SIG-M5 treated with dmso at 0.1 percent for 504 hours (cell line): ENCODE measurements around the gene CACNG7.

Experiments
- DNase-seq: peaks from one replicate; lab custom pipeline; 2025; ENCODE audit not compliant: unreplicated experiment; lab: John Stamatoyannopoulos, UW

Gene CACNG7

DNA sequence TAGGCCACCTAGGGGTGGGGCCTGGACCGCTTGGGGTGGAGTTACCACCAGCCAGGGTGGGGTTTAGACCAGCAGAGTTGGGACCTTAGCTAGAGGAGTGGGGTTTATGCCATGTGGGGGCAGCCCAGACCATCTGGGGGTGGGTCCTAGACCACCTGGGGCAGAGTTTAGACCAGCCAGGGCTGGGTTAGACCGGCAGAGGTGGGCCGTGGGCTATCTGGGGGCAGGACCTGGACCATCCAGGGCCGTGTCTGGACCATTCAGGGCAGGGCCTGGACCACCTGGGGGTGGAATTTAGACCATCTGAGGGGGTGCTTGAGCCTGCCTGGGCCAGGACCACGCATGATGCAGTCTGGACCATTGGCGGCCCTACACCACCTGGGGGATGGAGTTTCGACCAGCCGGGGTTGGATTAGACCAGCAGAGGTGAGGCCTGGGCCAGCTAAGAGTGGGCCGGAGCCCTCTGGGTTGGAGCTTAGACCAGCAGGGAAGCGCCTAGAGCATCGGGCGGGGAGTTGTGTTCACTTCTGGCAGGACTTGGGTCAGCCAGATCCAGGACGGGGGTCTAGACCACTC, 72.4 kb downstream of the CACNG7 start:
- no peak for DNase-seq

DNA sequence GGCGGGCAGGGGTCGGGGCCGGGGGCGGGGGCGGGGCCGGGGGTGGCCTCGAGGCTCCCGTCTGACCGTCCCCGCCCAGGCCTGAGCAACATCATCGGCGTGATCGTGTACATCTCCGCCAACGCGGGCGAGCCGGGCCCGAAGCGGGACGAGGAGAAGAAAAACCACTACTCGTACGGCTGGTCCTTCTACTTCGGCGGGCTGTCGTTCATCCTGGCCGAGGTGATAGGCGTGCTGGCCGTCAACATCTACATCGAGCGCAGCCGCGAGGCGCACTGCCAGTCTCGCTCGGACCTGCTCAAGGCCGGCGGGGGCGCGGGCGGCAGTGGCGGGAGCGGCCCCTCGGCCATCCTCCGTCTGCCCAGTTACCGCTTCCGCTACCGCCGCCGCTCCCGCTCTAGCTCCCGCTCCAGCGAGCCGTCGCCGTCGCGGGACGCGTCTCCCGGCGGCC, 72.9 kb downstream of the CACNG7 start:
- DNase-seq, result no peak

DNA sequence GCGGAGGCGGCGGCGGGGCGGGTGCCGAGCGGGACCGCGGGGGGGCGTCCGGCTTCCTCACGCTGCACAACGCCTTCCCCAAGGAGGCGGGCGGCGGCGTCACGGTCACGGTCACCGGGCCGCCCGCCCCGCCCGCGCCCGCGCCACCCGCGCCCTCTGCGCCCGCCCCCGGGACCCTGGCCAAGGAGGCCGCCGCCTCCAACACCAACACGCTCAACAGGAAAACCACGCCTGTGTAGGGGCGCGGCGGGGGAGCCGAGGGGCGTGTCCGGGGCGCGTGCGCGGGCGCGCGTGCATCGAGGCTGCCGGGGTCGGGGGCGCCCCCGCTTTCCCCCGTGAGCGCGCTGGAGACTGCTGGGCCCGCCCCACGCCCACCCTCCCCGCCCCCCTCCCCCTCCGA, 73.5 kb downstream of the CACNG7 start:
- DNase-seq, result no peak

DNA sequence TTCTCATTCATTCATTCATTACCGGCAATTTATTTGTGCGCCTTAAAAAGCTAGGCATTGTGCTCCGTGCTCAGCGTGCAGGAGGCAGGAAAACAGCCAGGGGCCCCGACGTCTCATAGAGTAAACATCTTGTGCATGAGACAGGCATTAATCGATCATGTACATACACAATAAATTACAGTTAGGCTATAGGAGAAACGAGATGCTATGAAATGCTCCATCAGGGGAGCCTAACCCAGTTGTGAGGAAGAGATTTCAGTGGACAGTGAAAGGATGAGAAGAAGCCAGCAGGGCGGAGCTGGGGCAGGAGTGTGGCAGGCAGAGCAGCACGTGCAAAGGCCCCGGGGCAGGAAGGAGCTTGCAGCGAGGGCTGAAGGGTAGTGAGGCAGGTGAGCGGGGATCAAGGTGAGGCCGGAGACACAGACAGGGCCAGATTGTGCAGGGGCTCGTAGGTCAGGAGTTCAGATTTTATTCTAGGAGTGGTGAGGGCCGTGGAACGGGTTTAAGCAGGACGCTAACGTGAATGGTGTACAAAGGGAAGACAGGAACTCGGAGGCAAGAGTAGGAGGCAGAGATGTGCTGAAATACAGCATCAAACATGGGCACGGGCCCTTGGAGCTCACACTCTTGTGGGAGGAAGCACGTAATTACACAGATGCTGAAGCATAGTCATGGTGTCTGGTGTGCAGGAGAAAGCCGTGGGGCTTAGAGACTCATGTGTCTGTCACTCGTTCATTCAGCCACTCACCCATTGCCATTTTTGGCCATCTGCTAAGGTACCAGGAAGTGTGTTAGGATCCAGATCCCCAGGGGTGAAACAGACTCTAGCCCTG, 74.6 kb downstream of the CACNG7 start:
- DNase-seq, result no peak

DNA sequence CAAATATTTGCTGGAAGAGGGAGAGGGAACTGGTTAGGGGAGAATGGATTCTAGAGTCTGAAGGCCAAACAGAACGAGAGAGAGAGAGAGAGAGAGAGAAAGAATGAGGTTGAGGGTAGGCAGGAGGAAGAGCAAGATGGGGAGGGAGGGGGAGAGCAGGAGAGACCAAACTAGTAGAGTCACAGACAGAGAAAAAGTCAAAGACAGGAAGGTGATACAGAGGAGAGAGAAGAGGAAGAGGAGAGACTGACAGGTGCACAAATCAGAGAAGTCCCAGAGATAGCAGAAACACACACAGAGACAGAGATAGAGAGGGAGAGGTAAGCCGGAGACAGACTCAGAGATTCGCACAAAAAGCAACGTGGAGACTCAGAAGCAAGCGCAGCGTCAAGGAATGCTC, 76.8 kb downstream of the CACNG7 start:
- no peak for DNase-seq

DNA sequence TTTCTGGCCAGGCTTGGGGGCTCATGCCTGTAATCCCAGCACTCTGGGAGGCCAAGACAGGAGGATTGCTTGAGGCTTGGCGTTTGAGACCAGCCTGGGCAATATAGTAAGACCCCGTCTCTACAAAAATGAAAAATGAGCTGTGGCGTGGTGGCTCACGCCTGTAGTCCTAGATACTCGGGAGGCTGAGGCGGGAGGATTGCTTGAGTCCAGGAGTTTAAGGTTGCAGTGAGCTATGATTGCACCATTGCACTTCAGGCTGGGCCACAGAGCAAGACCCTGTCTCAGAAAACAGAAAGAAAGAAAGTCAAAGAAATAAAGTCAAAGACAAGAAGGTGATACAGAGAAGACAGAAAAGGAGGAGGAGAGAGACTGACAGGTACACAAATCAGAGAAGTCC, 79.9 kb downstream of the CACNG7 start:
- DNase-seq, result no peak

DNA sequence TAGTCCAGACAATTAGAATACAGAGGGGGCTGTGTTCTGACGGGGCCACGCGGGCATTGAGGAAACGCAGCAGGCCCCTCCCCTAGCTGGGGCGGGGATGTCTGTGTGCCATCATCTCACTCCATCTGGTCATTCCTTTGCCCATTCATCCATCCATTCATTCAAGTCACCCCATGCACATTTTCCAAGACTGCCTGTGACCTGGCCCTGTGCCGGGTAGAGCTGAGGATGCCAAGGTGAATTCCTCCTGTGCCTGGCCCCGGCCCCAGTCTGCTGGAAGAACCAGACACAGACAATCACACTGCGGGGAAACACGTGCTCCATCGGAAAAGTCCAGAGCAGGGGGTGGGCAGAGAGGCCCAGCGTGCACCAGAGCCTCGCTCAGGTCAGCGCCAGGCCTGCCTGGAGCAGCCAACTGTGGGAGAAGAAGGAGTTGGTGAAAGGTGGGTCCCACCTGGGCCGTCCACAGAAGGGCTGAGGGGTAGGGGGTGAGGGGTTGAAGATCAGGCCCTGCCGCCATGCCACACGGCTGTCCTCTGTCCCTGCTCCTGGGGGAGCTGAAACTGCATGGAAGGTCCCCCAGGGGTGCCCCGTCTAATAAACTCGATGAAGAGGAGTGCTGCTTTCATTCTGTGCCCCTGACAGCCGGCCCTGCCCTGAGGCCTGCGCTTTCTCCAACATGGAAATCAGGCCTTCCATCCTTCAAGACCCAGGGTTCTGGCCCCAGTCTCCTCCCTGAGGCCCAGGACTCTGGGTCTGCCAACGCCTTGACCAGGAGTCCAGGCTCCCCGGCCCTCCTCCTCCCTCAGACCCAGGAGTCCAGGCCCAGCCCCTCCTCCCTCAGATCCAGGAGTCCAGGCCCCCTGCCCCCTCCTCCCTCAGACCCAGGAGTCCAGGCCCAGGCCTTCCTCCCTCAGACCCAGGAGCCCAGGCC, 80.8 kb downstream of the CACNG7 start:
- no peak for DNase-seq

DNA sequence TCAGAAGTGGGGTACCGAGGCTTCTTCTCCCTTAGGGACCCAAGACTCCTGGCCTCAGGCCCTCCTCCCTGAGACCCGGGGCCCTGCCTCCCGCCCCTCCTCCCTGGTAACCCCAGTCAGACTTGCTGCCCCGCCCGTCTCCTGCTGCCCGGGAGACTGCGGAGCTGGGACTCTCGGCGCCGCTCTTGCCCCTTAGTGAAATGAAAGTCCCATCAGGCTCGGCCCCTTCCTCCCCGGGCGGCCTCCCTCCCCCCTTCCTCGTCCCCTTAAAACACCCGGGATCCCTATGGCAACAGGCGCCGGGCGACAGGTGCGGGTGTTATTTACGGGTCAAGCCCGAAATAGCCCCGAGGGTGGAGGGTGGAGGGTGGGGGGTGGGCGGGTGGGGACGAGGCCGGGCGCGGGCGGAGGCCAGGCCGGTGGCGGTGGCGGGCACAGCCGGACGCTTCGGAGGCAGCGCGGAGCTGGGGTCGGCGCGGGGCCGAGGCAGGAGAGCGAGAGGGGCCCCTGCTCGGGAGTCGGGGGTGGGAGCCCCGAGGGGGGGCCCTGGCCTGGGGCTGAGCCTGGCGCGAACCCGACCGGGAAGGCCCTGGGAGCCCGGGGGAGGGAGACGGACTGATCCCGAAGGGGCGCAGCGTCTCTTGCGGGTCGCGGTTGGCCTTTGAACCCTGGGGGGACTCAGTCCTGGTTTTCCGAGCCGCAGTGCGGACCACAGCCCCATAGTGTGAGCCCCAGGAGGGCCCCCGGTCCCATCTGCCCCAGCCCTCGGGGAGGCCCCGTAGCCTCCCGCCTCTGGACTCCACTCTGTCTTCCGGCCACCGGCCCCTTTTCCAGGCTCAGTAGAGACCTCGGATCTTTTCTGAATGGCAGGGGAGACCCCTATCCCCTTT, 82.4 kb downstream of the CACNG7 start, which contains the start of gene CACNG6:
CACNG6 (plus strand) TSS at position 414 of the 890 bp plus-strand sequence. CDS start 1,241 bp downstream, outside the sequence.
- no peak for DNase-seq

DNA sequence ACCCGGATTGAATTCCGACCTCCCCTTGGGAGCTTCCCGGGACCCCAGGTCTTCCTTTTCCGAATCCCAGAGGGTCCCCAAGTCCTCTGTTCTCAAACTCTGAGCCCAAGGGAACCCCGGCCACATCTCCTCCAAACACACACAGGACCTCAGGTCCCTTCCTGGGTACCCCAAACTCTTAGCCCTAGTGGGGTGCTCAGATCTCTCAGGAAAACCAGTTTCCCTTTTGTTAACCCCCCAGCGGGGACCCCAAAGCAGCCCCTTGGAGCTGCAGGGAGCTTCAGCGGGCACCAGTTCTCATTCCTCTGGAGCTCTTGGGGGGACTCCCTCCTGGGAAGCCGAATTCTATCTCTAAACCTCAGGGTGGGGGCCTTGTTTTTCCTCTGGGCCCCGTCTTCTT, 83.1 kb downstream of the CACNG7 start:
- DNase-seq, result no peak

DNA sequence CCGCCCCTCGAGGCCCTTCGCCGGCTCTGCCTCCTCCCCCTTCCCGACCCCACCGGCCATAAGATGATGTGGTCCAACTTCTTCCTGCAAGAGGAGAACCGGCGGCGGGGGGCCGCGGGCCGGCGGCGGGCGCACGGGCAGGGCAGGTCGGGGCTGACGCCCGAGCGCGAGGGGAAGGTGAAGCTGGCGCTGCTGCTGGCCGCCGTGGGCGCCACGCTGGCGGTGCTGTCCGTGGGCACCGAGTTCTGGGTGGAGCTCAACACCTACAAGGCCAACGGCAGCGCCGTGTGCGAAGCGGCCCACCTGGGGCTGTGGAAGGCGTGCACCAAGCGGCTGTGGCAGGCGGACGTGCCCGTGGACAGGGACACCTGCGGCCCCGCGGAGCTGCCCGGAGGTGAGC, 83.7 kb downstream of the CACNG7 start:
- DNase-seq, result no peak

DNA sequence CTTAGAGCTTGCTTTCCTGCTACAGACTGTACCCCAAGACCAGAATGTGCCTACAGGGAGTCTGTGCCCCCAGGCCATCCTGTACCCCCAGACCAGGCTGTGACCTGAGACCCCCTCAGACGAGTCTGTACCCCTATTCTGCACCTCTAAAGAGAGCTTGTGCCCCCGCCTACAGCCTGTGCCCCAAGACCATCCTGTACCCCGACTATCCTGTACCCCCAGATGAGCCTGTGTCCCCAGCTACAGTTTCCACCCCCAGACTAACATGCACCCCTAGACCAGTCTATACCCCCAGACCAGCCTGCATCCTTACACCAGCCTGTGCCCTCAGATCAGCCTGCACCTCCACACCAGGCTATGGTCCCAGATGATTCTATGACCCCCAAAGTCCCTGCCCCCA, 84.4 kb downstream of the CACNG7 start:
- DNase-seq, result no peak
